Mesangial cell (primary cell): ENCODE data around the gene UBE2Z. TPM values are rescaled to one million over a fixed set of nuclear protein-coding genes. Genes with fewer than 3 reads are reported as not detected.

ENCODE experiments used
- total RNA-seq: library from RNA; depleted of rRNA; stranded (reverse); fragments of >200 nt; gene quantifications from 2 replicates; pipeline ENCODE4 v1.2.3, GENCODE V29; 2015

UBE2Z gene
- total RNA-seq = 72.9 and 75.6 TPM in 2 replicates

DNA sequence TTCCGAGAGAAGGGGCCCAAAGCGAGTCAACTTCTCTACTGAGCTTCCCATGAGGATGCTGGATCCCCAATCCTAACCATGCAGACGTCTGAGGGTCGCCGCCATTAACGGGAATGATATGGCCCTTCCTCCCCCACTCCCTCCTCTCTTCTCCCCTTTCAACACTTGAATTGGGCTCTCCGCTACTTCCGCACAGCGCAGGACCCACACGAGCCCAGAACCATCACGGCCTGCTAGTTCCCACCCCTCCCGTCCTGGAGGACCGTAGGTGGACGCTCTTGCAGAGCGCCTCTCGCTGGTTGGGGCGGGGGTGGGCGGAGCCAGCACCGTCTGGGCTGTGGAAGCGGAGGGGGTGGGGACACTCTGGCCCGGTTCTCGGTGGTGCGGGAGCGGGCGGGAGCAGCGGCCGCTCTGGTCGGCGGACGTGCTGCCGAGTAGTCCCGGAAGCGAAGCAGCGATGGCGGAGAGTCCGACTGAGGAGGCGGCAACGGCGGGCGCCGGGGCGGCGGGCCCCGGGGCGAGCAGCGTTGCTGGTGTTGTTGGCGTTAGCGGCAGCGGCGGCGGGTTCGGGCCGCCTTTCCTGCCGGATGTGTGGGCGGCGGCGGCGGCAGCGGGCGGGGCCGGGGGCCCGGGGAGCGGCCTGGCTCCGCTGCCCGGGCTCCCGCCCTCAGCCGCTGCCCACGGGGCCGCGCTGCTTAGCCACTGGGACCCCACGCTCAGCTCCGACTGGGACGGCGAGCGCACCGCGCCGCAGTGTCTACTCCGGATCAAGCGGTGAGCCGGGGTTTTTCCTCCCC lies at the start of gene UBE2Z:
Gene UBE2Z, plus strand, starts transcription at position 361 of the 797 bp plus-strand sequence. Its CDS starts 97 bp downstream, at position 458.

DNA sequence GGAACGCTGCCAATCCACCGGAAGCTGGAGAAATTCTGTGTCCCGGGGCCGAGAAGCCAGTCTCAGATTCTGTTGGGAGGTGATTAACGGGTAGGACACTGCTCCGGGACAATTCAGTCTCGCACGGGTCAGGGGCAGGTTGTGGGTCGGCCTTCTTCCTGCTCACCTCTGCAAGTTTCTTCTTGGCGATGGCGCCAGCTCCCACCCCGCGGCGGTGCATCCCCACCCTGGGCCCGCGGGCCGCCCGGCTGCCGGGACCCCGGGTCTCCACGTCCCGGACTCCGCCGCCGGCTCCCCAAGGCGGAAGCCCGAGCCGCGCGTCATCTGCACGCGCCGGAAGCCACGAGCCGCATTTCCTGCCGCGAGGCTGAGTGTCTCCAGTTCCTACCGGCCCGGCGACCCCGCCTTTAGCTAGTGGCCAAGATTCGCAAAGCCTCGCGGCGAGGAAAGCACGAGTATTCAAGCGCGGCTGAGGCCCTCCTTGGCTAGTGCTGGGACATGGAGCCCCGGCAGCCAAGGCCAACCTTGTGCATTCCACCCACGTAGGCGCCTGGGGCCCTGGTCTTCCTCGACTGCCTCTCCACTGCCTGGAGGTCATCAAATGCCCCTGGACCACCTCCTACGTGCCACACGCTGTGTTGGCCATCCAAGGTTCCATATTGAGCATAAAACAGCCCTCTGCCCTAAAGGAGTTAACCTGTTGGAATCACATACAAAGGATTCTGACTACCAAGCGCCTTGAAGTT lies 36.5 kb downstream of the UBE2Z start, which contains the start of gene SNF8:
Gene SNF8, minus strand, starts transcription at position 328 of the 746 bp plus-strand sequence. Its CDS starts 108 bp downstream, at position 220.

Other genes with a start within 250 kb of the UBE2Z start
- gene PRAC1, start 185.9 kb upstream of the UBE2Z start, total RNA-seq = not detected in 2 replicates
- gene PRAC2, start 185.2 kb upstream of the UBE2Z start, total RNA-seq = not detected in 2 replicates
- not detected in 2 replicates for gene HOXB13, start 179.7 kb upstream of the UBE2Z start, total RNA-seq
- under 0.01 TPM in 1 of 2 replicates, not detected in the other for gene TTLL6, start 91.2 kb upstream of the UBE2Z start, total RNA-seq
- 14.5 and 15.6 TPM in 2 replicates for gene CALCOCO2, start 77.4 kb upstream of the UBE2Z start, total RNA-seq
- 87.0 and 232 TPM in 2 replicates for gene ATP5MC1, start 15.6 kb upstream of the UBE2Z start, total RNA-seq
- 98.0 and 157 TPM in 2 replicates for gene SNF8, start 36.4 kb downstream of the UBE2Z start, total RNA-seq
- gene GIP, start 60.2 kb downstream of the UBE2Z start, total RNA-seq = 0.13 TPM in 1 of 2 replicates, not detected in the other
- gene IGF2BP1, start 89.0 kb downstream of the UBE2Z start, total RNA-seq = 13.0 and 18.1 TPM in 2 replicates
- gene B4GALNT2, start 224.4 kb downstream of the UBE2Z start, total RNA-seq = 0.13 TPM in 1 of 2 replicates, not detected in the other